ENCODE results near the gene MANF. TPM values are rescaled to one million over a fixed set of nuclear protein-coding genes. Genes with fewer than 3 reads are reported as not detected.
A peak's percentile ranks its signal among the peaks of the same experiment; 100 is the strongest.
"Not testable (repeated sequence)": the region's sequence is repeated elsewhere in the genome, so short reads cannot be mapped to it uniquely, and the experiment has no call there.

The MANF gene
- total RNA-seq, 1 experiment from 2014 or later, result 122 TPM

- DNase-seq (ENCODE audit: low read depth), result peak; percentile 74
These were observed 13.0 kb upstream of the MANF start for GRCh38 chr3:51371943-51372557.

- DNase-seq (ENCODE audit: low read depth), result no peak
These were observed 11.3 kb upstream of the MANF start for GRCh38 chr3:51373658-51374421.

- no peak for DNase-seq (ENCODE audit: low read depth)
These were observed 10.6 kb upstream of the MANF start for GRCh38 chr3:51374456-51374855.

- DNase-seq (ENCODE audit: low read depth), result no peak
These were observed 10.0 kb upstream of the MANF start for GRCh38 chr3:51375136-51375535.

GRCh38 chr3:51375571-51375970 is 9.5 kb upstream of the MANF start:
- no peak for DNase-seq (ENCODE audit: low read depth)

DNA sequence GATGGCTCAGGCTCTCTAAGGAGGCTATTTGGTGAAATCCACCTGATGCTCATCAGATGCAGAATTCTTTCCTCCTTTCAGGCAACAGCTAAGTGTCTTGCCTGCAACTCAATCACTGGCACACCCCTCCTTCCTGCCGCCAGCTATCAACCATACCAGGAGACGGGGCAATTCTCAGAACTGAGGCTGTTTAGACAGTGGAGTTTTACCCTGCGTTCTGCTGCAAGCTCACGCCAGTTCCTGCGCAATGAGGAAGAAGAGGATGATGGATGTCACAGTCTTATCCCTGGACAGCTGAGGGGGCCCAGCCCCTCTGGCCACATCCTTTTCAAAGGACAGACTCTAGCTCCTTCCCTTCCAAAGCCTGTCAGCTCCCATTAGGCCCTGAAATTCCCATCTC is 7.0 kb upstream of the MANF start:
- DNase-seq (ENCODE audit: low read depth), result no peak

- DNase-seq (ENCODE audit: low read depth), result no peak
These were observed 6.4 kb upstream of the MANF start for GRCh38 chr3:51378726-51379125.

- DNase-seq (ENCODE audit: low read depth), result peak; percentile 56
These were observed 5.8 kb upstream of the MANF start for GRCh38 chr3:51379301-51379700.

DNA sequence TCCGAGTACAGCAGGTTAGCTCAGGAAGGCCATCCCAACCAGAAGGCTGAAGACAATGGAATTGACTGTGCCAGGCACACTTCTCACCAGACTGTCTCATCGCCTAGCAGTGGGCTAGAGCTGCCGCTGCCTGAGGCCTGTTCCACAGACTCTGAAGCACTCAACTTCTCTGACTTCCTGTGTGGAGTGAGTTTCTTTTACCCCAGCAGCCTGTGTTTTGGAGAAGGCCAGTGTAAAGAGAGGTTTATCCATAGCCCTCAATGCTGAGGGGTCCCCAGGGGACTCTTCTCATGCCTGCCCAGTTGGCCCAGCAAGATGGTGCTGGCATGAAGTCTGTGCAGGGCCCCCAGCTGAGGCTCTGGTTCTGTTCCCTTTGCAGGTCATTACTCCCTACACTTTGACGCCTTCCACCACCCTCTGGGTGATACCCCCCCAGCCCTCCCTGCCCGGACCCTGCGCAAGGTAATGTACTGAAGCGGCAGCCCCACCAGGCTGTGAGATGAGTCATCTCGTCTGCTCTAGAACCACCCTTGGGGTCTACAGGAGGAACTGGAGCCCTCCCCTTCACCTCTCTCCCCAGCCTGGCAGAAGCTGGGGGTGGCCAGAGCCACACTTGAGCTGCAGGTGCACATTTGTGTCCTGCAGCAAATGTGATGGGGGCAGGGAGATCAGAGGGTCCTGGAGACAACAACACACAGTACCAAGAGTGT is 5.2 kb upstream of the MANF start:
- DNase-seq (ENCODE audit: low read depth), result no peak

DNA sequence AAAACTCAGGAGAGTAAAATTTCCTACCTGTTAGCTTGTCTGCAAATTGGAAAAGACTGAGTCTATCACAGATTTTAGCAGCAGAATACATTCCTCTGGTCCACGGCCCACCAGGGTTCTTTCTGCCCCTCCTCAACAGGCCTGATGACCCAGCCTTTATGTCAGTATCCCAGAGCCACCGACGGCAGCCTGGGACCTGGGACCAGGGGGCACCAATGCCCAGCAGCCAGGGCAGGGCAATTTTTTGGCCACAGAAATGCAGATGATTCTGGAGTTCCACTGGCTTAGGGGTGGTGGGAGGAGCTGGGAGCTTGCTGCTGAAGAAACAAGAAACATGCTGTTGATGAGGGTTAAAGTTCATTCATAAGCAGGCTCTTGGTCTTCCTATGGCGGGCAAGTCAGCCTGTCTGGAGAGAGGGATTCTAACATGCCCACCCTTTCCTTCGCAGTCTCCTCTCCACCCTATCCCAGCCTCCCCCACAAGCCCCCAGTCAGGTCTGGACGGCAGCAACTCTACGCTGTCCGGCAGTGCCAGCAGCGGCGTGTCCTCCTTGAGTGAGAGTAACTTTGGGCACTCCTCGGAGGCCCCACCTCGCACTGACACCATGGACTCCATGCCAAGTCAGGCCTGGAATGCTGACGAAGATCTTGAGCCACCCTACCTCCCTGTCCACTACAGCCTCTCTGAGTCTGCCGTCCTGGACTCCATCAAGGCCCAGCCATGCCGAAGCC is 4.3 kb upstream of the MANF start:
- DNase-seq (ENCODE audit: low read depth), result no peak

- no peak for DNase-seq (ENCODE audit: low read depth)
These were observed 3.8 kb upstream of the MANF start for GRCh38 chr3:51381333-51381705.

DNA sequence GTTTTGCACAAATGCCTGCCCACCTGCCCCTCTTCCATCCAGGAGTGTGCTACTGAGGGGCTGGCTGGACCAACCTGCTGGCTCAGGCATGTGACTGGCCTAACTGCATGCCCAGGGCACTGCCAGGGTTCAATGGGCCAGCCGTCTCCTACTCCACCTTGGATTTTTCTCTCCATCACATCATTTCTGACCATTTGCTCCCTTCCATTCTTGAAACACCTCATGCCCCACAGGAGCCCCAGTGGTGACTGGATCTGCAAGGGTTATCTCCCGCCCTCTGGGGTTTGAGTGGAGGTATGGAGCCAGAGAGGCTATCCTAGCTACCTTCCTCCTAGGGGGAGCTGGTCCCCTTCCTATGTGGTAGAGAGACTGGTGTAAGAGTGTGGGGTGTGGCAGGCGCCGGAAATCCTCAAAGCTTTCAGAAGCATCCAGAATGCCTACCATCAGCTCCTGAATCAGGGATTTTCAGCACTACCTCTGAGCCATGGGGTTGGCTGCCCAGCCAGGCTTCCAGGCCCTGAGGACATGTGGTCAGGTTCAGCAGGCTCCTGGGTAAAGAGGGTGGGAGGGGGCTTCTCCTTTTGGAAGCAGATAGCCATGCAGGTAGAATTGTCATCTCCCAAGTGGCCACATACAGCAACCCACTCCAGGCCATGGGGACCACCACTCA is 2.9 kb upstream of the MANF start:
- DNase-seq (ENCODE audit: low read depth), result no peak

- no peak for DNase-seq (ENCODE audit: low read depth)
These were observed 2.0 kb upstream of the MANF start for GRCh38 chr3:51382947-51383578.

GRCh38 chr3:51384055-51384725 is 901 bp upstream of the MANF start:
- DNase-seq (ENCODE audit: low read depth), result no peak

DNA sequence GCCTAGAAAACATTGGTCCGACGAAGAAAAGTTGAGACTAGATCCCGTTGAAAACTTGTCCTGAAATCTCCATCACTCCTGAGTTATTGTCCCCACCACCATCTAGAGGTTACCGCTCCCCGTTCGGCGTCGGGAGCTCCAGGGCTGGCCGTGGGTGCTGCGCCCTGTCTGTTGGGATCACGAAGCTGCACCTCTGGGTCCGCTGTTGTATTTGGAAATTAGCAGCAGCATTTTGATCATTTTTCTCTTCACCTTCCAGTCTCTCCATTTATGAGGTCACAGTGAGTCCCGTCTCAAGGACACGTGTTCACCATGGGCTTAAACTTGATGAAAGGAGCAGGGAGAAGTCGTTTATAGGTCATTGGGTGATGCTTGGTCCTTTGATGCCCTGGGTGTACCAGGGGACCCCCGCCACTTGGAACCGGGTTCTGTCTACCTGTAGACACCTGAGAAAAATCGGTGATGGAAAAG is 565 bp downstream of the MANF start:
- DNase-seq (ENCODE audit: low read depth), result no peak

DNA sequence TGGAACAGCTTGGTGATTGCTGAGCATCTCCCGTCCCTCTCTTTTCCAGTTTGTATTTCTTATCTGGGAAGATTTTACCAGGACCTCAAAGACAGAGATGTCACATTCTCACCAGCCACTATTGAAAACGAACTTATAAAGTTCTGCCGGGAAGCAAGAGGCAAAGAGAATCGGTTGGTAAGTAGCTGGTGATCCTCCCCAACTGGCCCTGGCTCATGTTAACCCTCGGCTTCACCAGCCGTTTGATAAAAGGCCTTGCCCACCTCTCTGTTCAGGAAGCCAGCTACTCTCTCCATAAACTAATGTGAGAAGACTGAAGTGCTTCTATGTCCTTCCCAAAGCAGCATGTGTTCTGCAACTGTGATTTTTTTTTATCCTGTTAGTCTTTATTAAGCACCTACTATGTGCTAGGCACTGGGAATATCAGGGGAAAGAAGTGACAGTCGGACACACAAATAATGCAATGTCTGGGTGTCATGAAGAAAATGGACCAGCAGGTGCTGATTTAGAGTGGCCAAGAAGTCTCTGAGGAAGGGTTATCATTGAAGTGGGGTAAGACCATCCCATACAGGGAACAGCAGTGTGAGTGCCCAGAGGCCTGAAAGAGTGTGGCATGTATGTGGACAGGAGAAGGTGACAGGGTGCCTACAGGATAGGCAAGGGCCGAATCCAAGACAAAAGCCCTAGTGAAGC is 1.2 kb downstream of the MANF start:
- no peak for DNase-seq (ENCODE audit: low read depth)

DNA sequence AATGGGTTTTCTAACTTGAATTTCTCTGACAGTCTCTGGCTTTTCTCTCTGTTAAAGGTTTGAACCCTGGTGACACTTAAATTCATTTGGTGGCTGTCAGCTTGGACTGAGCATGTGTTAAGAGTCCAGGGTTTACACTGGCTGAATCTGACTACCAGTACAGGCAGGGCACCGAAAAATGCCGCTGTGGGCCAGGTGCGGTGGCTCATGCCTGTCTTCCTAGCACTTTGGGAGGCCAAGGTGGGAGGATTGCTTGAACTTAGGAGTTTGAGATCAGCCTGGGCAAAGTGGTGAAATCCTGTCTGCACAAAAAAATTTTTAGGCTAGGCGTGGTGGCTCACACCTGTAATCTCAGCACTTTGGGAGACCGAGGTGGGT is 1.8 kb downstream of the MANF start:
- no peak for DNase-seq (ENCODE audit: low read depth)

DNA sequence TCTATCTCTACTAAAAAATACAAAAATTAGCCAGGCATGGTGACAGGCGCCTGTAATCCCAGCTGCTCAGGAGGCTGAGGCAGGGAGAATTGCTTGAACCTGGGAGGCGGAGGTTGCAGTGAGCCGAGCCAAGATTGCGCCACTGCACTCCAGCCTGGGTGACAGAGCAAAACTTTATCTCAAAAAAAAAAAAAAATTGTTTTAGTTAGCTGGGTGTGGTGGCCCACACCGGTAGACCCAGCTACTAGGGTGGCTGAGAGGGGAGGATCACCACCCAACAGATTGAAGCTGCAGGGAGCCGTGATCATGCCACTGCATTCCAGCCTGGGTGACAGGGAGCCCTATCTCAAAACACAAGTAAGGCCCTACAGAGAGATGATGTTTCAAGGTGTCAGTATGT is 2.2 kb downstream of the MANF start:
- DNase-seq (ENCODE audit: low read depth), result not testable (repeated sequence)

DNA sequence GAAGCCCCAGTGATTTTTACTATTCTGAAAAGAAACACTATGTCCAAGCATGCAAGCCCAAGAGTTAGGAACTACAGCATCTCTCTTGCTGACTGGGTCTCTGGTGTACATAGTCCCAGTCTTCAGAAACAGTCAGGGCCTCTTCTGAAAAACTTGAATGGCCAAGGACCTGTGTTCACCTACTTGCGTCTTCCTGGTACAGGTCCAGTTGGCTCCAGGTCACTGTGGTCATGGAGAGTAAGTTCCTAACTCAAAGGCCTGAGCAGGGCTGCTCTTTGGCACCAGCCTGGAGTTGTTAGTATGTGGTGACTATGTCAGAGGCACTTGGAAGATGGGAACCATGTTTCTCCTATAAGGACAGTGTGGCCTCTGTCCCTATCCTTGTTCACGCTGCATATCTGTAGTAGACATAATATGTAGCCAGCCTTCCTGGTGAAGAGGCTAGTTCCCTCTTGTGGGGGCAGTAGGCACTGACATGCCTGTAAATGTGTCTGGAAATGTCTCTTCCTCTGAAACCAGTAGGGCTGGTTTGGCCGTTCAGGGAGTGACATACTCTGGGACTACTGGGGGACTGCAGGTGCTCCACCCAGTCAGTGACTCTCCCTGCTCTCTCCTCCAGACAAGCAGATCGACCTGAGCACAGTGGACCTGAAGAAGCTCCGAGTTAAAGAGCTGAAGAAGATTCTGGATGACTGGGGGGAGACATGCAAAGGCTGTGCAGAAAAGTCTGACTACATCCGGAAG is 3.4 kb downstream of the MANF start:
- peak; percentile 26 for DNase-seq (ENCODE audit: low read depth)

All from LHCN-M2 (cell line).